BLaER1 treated with 17β-estradiol and CSF1 and Interleukin-3, amounts not matched to agents 10 nM and 100 nM (cell line): ENCODE measurements around the gene PRR29.
A peak's percentile ranks its signal among the peaks of the same experiment; 100 is the strongest.

Experiments used
- H3K27ac ChIP-seq, 11 experiments: shearing (Covaris generic); formaldehyde crosslinking; 2 replicates each; pipeline ENCODE4 v1.8.1; 2022
- H3K27me3 ChIP-seq, 11 experiments: shearing (Covaris generic); formaldehyde crosslinking; 2 replicates each; pipeline ENCODE4 v1.8.1; 2022
- H3K36me3 ChIP-seq, 11 experiments: shearing (Covaris generic); formaldehyde crosslinking; 2 replicates each; pipeline ENCODE4 v1.8.1; 2022
- H3K4me1 ChIP-seq, 10 experiments: shearing (Covaris generic); formaldehyde crosslinking; 2 replicates each; pipeline ENCODE4 v1.8.1; 2022
- H3K4me2 ChIP-seq, 11 experiments: shearing (Covaris generic); formaldehyde crosslinking; 2 replicates each; pipeline ENCODE4 v1.8.1; 2022
- H3K4me3 ChIP-seq, 10 experiments: shearing (Covaris generic); formaldehyde crosslinking; 2 replicates each; pipeline ENCODE4 v1.8.1; 2022
- H3K9ac ChIP-seq, 11 experiments: shearing (Covaris generic); formaldehyde crosslinking; 2 replicates each; pipeline ENCODE4 v1.8.1; 2022
- H3K9me3 ChIP-seq, 11 experiments: shearing (Covaris generic); formaldehyde crosslinking; replicated peaks in 1 of 11; 2 replicates each; pipeline ENCODE4 v1.8.1; 2022
- H4K20me1 ChIP-seq, 11 experiments: shearing (Covaris generic); formaldehyde crosslinking; 2 replicates each; pipeline ENCODE4 v1.8.1; 2022
- Cebpa-rat ChIP-seq, 11 experiments: shearing (Covaris generic); IDR thresholded peaks; 2 replicates each; pipeline ENCODE4 v1.8.1; 2022

The PRR29 gene

DNA sequence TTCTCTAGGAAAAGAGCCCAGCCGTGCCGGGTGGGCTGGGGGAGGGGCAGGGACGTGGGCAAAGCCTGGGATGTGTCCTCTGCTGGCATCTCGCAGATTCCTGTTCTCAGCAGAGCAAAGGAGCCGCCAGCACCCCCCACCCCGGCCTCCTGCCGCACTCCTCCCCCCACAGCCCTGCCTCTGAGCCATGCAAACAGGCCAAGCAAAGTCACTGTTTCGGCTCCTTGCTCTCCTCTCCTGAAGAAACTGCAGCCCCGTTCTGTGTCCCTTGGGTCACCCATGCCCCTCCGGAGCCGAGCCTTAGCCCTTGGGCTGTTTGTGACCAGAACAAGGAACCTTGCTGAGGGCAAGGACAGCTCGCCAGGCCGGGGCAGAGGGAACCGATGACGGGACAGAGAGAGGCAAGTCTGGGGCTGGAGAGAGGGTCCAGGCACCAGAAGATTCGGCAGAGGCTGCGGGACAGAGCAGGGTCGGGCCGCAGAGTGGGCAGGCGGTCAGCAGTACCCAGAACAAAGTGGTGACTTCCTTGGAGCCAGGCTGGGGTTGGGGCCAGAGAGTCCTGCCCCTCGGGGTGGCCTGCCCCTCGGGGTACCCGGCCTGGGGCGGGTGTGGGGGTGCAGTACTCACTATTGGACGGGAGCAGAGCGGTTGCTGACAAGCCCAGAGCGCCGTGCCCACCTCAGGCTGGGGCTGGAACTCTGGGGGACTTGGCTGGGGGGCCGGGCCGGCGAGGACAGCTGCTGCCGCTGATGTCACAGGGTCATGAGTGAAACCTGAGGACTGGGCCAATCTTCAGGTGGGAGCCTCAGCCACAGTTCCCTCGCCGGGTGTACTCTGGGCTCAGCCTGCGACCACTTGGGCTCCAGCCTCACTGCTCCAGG, 9.2 kb upstream of the PRR29 start:
- H3K9ac ChIP-seq = peak overlapping the region in 7 of 11 experiments; percentile 13 to 54 (median 32); a peak in 5 of 22 replicates

DNA sequence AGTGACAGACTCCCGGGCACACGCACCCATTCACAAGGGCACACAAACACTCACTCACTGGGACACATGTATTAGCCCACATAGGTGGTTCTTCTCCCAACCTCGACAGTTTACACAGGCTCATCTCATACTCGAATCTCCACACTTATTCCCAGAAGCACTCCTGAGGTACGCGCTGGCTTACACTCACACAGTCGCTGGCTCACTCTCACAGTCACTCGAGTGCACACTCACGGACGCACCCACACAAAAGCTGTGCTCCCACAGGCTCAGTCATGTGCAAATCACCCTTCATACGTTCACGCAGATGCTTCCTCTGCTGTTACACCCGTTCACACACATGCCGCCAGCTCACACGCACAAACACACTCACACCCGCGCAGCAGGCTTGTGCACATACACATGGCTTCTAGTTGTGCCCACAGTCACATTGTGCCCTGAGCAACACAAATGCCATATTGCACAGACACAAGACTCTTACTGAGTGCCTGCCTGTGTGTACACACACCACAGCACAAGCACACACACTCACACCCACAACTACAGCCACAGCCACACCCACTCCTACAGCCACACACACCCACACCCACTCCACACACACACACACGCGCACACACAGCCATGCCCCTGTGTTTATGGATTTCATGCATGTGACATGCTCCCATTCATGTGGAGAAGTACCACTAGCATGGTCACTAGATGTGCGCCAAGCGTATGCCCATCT, 8.4 kb upstream of the PRR29 start:
- H3K9me3 ChIP-seq = no peaks in the 10 kb centered on the region
- no peaks in the 10 kb centered on the region for H4K20me1 ChIP-seq
- H3K4me2 ChIP-seq = peak overlapping the region; percentile 73 to 91 (median 83)
- H3K9ac ChIP-seq = peak overlapping the region in 2 of 11 experiments; percentile 50 to 53; a peak in 5 of 22 replicates
- no peaks in the 10 kb centered on the region for H3K36me3 ChIP-seq
- peaks cover 59 to 92% (median 91%) of the 10 kb centered on the region in 10 experiments for H3K4me1 ChIP-seq
- H3K27ac ChIP-seq = peak overlapping the region in 4 of 11 experiments; percentile 36 to 80 (median 51); a peak in 7 of 22 replicates
- TF ChIP-seq Cebpa-rat (IDR thresholded peaks at IDR 0.05) = no peak
- H3K27me3 ChIP-seq = no peaks in the 10 kb centered on the region
- no peak overlapping the region for H3K4me3 ChIP-seq

More for the DNA sequence above, 9.2 kb upstream of the PRR29 start:
- H3K4me2 ChIP-seq = peak overlapping the region in 9 of 11 experiments; percentile 74 to 91 (median 83); a peak in 18 of 22 replicates
- H3K4me3 ChIP-seq = no peak overlapping the region
- peak overlapping the region in 7 of 11 experiments; percentile 32 to 80 (median 48); a peak in 13 of 22 replicates for H3K27ac ChIP-seq
- no peaks in the 10 kb centered on the region for H4K20me1 ChIP-seq
- no peaks in the 10 kb centered on the region for H3K27me3 ChIP-seq
- no peaks in the 10 kb centered on the region for H3K9me3 ChIP-seq
- H3K4me1 ChIP-seq = peaks cover 60 to 93% (median 91%) of the 10 kb centered on the region in 10 experiments
- H3K36me3 ChIP-seq = no peaks in the 10 kb centered on the region
- no peak for TF ChIP-seq Cebpa-rat (IDR thresholded peaks at IDR 0.05)

DNA sequence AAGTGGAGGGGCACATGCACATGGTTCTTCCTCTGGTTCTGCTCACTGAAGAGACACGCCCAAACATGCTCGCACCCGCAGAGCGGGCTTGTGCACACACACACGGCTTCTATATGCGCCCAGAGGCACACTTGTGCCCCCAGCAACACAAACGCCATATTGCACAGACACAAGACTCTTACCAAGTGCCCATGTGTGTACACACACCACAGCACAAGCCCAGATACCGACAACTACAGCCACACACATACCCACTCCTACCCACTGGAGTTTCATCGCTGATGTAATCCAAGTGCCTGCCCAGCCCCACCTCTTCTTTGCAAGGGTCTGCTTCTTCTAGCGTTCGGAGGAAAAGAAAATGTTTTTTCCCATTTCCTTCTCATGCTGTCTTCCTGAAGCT, 6.5 kb upstream of the PRR29 start:
- H4K20me1 ChIP-seq = no peaks in the 10 kb centered on the region
- no peak for TF ChIP-seq Cebpa-rat (IDR thresholded peaks at IDR 0.05)
- no peaks in the 10 kb centered on the region for H3K36me3 ChIP-seq
- peak overlapping the region in 8 of 11 experiments; percentile 18 to 90 (median 66); a peak in 13 of 22 replicates for H3K4me2 ChIP-seq
- peak overlapping the region in 1 of 11 experiments; percentile 12; a peak in 1 of 22 replicates for H3K27ac ChIP-seq
- no peaks in the 10 kb centered on the region for H3K9me3 ChIP-seq
- H3K4me3 ChIP-seq = no peak overlapping the region
- H3K27me3 ChIP-seq = no peaks in the 10 kb centered on the region
- no peak overlapping the region for H3K9ac ChIP-seq
- H3K4me1 ChIP-seq = peaks cover 40 to 85% (median 75%) of the 10 kb centered on the region in 10 experiments

DNA sequence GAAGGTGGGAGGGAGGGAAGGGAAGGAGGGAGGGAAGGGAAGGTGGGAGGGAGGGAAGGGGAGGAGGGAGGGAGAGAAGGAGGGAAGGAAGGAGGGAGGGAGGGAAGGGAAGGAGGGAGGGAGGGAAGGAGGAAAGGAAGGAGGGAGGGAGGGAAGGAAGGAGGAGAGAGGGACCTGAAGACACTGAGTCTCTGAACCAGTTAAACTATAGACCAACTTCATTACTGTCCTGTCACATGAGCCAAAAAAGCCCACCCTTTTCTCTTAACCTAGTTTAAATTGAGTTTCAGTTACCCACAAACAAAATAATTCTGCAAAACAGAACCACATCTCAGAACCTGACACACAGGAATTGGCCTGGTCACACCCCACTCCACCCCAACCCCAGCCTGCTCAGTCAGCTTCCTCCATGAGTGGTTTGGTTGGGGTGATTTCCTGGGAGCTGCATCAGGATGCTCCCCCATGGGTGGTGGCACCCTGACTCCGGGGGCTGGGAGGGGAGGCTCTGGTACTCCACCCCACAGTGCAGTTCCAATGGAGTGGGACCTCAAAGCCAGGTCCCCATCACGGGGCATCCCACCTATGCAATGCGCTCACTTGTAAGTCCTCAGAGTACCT, 4.7 kb upstream of the PRR29 start:
- Histone ChIP-seq H3K4me3 (no peak overlapping the region), H3K27me3 (no peaks in the 10 kb centered on the region), H3K4me1 (peaks cover 35 to 81% (median 71%) of the 10 kb centered on the region in 10 experiments), H3K27ac (no peak overlapping the region), H3K4me2 (peak overlapping the region; percentile 17 to 58 (median 49); a peak in 21 of 22 replicates), H3K36me3 (no peaks in the 10 kb centered on the region), H4K20me1 (no peaks in the 10 kb centered on the region), H3K9ac (no peak overlapping the region), H3K9me3 (no peaks in the 10 kb centered on the region)
- no peak for TF ChIP-seq Cebpa-rat (IDR thresholded peaks at IDR 0.05)

DNA sequence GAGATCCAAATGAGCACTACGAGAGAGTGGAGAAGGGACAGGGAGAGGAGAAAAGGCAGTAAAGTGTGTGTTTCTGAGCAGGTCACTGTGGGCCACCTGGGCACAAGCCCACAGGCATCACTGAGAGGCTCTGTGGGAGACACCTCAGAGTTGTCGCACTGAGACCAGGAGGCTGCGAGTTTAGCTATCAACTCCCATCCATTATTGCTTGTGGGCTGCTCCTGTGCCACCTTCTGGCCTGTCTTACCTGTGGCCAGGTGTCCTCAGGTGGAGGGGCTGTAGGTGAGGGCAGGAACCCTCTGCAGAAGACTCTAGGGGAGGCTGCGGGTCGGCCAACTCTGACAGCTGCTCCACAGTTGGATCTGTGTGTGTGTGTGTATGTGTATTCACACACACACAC, 2.5 kb upstream of the PRR29 start:
- Histone ChIP-seq H3K9ac (no peak overlapping the region), H4K20me1 (no peaks in the 10 kb centered on the region), H3K4me2 (0 out of 22 replicates have a peak overlapping the region, but pooled peaks of 1 of the 11 experiments have one; percentile 25), H3K4me3 (no peak overlapping the region), H3K27ac (no peak overlapping the region), H3K27me3 (no peaks in the 10 kb centered on the region), H3K9me3 (no peaks in the 10 kb centered on the region), H3K4me1 (peaks cover 43 to 79% (median 70%) of the 10 kb centered on the region in 10 experiments), H3K36me3 (no peaks in the 10 kb centered on the region)
- TF ChIP-seq Cebpa-rat (IDR thresholded peaks at IDR 0.05) = no peak

DNA sequence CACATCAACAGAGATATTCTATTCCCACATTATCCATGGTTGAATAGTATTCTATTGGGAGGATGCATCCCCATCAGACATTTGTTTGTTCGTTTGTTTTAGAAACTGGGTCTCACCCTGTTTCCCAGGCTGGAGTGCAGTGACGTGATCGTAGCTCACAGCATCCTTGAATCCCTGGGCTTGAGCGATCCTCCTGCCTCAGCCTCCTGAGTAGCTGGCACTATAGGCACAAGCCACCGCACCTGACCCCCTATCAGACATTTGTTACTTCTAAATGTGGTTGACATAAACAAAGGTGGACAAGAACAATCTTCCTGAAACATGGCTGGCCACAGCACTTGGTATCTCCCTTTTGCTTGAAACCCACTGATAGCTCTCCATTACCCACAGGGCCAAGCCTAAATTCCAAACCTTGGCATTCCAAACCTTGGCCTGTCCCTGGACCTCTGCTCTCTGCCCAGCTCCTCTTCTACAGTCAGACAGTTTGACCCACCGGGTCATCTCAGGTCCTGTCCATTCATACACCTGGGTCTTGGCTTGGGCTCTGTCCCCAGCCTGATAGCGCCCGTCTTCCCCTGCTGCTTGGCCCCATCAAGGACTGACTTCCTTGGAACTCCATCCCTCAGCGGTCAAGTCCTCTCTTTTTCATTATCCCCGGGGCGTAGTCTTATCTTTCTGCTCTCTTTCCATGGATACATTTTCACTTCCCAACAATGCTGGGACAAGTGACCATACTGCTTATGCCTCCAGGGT, 1.5 kb upstream of the PRR29 start:
- Histone ChIP-seq H3K27ac (no peak overlapping the region), H3K9me3 (no peaks in the 10 kb centered on the region), H3K36me3 (peaks cover 0 to 7% (median 0%) of the 10 kb centered on the region in 11 experiments; a peak in 1 of 22 replicates), H3K27me3 (no peaks in the 10 kb centered on the region), H4K20me1 (no peaks in the 10 kb centered on the region; a peak in 1 of 22 replicates), H3K4me1 (peaks cover 50 to 80% (median 71%) of the 10 kb centered on the region in 10 experiments), H3K4me3 (no peak overlapping the region), H3K4me2 (peak overlapping the region in 5 of 11 experiments; percentile 85 to 97 (median 93); a peak in 8 of 22 replicates), H3K9ac (no peak overlapping the region)
- no peak for TF ChIP-seq Cebpa-rat (IDR thresholded peaks at IDR 0.05)

DNA sequence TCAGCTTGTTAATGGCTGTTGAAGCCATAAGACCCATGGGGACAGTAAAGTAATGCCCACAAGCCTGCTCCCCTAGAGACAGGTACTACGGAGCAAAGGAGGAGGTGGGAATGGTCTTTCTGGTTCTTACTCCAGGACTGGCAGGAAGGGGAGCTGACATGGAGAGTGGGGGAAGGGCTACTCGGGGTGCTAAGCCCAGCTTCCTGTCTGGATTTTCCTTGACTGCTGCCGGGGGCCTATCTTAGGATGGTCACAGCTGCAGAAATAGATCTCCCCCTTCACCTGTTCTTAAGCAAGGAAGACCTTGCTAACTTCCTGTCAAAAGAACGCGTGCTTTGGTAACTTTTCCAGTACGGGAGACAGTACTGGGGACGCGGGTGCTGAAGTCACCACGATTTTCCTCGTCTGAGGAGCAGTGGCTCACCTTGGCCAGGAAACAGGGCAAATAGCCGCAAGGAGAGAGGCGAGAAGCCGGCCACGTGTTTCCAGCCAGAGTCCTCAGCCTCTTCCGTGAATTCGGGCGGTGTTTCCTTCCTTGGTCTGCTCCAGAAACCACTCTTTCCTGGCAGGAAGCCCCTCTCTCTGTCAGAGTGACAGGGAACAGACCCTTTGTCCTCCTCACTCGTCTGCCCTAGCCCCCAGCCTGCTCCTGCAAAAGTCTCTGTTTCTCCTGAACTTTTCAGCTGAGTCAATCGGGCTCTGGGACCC, 656 bp upstream of the PRR29 start:
- H3K9me3 ChIP-seq = no peaks in the 10 kb centered on the region
- peaks cover 59 to 80% (median 71%) of the 10 kb centered on the region in 10 experiments for H3K4me1 ChIP-seq
- peak overlapping the region; percentile 81 to 98 (median 93) for H3K4me2 ChIP-seq
- peak overlapping the region; percentile 61 to 82 (median 67) for H3K4me3 ChIP-seq
- peaks cover 0 to 16% (median 4%) of the 10 kb centered on the region in 11 experiments; a peak in 11 of 22 replicates for H3K36me3 ChIP-seq
- H3K27ac ChIP-seq = peak overlapping the region in 6 of 11 experiments; percentile 14 to 50 (median 32); a peak in 6 of 22 replicates
- no peaks in the 10 kb centered on the region for H3K27me3 ChIP-seq
- TF ChIP-seq Cebpa-rat (IDR thresholded peaks at IDR 0.05) = no peak
- H4K20me1 ChIP-seq = no peaks in the 10 kb centered on the region; a peak in 1 of 22 replicates
- H3K9ac ChIP-seq = peak overlapping the region in 10 of 11 experiments; percentile 53 to 76 (median 68); a peak in 19 of 22 replicates
